ENCODE data around the gene SORCS2.

GRCh38 chr4:7358100-7358735 is 165.9 kb downstream of the SORCS2 start:
- TF ChIP-seq CTCF (conservative IDR thresholded peaks at IDR 0.05; ENCODE audit: low read depth, low read length) (no peak), EZH2 (IDR thresholded peaks at IDR 0.05; ENCODE audit: low read length, unreplicated experiment) (no peak)

All from PC-3 (cell line).